IPS-NIHi7 (cell line): ENCODE data around the gene MAPK12.
"Not testable (repeated sequence)": the region's sequence is repeated elsewhere in the genome, so short reads cannot be mapped to it uniquely, and the experiment has no call there.

Source experiments
- DNase-seq: peaks from one replicate; pipeline ENCODE4 v3.0.0; 2012; ENCODE audit warnings: mixed read lengths; ENCODE audit errors: extremely low spot score

MAPK12 gene

DNA sequence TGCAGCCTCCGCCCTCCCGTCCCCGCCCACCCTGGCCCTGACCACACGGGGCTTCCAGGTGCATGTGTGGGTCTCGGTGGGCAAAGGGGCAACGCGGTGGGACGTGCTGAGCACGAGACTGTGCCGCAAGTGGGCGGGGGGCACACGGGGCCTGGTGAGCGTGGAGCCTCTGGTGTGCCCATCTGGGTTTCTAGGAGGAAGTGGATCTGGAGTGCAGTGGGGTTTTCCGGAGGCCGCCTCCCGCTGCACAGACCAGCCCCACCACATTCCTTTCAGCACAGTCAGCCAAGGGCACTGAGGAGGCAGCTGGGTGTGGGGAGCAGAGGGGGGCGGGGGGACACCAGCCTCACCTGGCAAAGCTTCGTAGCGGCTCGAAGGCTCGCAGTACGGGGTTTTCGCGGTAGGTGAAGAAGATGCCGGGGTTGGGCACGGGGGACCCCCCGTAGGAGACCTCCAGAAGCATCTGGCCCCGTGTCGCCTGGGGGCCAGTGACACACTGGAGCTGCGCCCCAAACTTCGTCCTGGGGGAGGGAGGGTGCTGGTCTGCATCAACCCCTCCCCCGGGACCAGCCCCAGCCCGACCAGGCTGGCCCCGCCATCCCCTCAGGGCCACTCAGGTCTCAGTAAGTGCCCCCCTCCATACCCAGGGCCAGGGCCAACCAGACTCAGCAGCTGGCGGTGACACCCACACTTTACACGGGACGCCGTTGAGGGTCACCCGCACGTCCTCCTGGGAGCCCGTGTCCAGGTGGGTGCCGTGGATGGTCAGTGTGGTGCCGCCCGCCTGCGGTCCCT lies 21.1 kb upstream of the MAPK12 start:
- DNase-seq, result no peak

- no peak for DNase-seq
These were observed 20.5 kb upstream of the MAPK12 start for GRCh38 chr22:50281957-50282356.

- no peak for DNase-seq
These were observed 19.9 kb upstream of the MAPK12 start for GRCh38 chr22:50281384-50281760.

DNA sequence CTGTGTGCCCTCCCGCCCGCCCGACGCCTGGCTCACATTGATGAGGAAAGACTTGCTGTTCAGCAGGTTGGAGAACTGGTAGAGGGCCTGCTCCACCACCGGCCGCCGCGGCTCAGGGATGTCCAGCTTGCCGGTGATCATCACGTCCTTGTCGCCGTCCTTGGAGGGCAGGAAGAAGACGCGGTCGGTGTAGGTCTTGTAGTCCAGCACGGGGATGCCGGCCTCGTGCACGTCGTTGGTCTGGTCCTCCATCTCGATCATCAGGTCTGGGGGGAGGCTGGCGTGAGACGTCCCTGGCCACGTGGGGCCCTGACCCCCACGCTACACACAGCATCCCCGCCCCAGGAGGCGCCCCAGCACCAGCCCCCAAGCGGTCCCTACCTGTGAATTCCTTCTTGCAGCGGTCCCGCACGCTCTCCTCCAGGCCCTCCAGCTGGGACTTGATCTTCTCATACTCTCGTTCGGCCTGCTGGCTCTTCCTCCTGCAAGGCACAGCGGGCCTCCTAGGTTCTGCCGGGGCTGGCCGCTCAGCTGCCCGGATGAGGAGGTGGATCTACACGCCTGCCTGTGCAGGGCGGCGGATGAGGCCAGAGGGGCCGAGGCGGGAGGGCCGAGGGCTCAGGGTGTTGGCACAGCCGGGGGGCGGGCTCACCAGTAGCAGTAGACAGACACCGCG lies 19.4 kb upstream of the MAPK12 start:
- no peak for DNase-seq

DNA sequence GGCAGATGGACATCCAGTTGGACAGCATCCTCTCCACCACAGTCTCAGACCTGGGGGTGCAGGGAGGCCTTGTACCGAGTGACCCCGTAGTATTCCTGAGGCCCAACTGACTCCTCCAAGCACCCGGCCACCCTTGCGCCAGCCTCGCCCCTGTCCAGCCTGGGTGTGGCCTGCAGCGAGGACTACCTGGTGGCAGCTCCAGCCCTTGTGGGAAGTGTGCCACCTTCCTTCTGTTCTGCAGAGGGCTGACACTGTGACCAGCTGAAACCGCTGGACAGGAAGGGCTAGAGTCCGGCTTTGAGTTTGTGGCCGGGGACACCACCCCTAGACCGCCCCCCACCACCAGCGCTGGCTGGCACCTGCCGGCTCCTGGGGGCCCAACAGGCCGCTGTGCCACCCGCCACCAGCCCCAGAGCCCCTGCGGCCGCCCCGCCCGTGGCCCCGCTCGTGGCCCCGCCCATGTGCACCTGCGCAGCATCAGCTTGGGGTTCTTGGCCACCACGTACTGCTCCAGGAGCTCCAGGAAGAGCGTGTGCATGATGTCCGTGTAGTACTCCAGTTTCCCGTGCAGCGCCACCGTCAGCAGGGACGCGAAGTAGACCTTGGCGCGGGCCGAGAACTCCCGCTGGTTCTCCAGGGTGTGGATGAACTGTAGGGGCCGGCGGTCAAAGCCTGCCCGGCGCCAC lies 18.7 kb upstream of the MAPK12 start:
- no peak for DNase-seq

DNA sequence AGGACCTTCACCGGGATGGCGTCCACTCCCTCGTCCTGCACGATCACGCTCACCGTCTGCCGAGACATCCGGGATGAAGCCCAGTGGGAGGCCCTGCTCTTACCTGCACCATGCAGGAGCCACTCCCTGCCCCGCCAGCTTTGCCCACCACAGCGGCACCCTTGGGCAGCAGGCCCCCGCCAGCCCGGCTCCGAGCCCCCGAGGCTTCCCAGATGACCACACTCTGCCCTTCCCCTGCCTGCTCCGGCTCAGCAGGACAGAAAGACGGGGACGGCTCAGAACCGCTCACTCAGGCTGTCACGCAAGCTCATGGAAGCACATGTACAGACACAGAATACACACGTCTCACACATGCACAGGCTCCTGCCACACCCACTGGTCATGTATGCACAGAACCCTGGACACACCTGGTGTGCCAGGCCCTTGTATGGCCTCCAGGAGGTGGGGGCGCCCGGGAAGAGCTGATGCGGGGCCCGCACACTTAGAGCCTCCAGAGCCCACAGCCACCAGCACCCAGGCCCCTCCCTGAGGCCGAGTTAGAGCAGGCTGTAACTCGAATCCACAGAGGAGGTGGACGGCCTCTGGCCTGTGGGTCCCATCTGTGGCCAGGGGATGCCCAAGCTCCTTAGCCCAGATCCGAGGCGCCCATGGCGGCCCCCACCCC lies 17.6 kb upstream of the MAPK12 start:
- no peak for DNase-seq

- DNase-seq, result no peak
These were observed 17.0 kb upstream of the MAPK12 start for GRCh38 chr22:50278461-50278860.

DNA sequence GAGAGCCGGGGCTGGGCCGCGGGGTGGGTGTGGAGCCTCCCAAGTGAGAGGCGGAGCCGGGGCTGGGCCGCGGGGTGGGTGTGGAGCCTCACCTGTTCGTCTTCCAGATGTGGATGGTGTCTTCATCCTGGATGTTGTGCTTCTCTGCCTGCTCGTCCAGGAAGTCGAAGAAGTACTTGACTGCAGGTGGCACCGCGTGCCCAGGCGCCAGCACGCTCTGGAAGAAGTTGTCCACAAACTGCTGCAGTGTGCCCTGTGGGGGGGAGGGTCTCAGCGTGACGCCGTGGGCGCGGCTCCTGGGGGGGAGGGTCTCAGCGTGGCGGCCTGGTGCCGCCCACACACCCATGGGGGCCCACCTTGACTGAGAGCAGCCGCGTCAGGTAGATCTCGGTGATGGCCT lies 16.3 kb upstream of the MAPK12 start:
- no peak for DNase-seq

- DNase-seq, result no peak
These were observed 14.7 kb upstream of the MAPK12 start for GRCh38 chr22:50276143-50276542.

GRCh38 chr22:50275181-50276055 lies 13.9 kb upstream of the MAPK12 start:
- DNase-seq, result no peak

DNA sequence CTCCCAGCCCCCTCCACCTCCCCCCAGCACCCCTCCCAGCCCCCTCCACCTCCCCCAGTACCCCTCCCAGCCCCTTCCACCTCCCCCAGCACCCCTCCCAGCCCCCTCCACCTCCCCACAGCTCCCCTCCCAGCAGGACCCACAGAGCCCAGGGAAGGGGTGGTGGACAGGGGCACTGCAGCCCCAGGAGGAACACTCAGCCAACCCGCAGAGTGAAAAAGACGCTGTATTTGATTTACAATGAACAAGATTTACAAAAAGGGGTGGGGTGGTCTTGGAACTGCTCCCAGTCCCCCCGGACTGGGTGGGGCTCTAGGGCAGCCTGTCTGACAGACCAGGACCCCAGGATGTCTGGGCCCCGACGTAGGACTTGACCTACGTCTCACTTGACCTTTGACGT lies 13.3 kb upstream of the MAPK12 start:
- DNase-seq, result no peak

GRCh38 chr22:50274311-50274710 lies 12.8 kb upstream of the MAPK12 start:
- peak; percentile 60 for DNase-seq

- DNase-seq, result not testable (repeated sequence)
These were observed 12.3 kb upstream of the MAPK12 start for GRCh38 chr22:50273781-50274180.

GRCh38 chr22:50273352-50273751 lies 11.9 kb upstream of the MAPK12 start:
- not testable (repeated sequence) for DNase-seq

DNA sequence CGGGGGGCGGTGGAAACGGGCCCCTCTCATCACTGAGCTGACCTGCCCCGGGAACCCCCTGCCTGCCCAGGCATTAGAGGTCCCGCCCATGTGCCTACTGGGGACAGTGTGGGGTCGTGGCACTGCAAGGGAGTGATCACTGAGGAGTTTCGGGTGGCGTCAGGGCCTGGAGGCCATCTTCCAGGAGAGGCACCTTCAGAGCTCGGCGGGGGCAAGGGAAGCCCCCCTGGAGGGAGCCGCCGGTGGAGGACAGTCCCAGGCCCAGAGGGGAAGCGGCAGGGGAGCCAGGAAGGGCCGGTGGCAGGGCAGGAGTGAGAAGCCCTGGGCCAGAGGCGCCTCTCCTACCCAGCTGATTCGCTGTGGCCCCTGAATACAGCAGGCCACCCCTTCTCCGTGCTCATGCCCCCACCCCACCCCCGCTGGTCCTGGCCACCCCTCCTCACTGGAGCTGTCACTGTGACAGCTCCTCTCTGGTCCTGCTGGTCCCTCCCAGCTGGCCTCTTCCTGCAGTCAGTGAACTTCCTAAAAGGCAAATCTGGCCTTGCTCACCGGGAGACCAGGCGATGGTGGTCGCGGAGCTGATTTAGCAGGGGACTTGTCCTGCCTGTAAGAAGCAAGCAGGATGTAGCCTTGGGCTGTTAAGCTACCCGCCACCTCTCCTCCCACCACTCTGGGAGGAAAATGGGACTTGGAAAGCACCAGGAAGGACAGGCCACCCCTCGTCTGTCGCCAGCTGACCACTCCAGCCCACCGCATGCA lies 10.7 kb upstream of the MAPK12 start:
- DNase-seq, result no peak

DNA sequence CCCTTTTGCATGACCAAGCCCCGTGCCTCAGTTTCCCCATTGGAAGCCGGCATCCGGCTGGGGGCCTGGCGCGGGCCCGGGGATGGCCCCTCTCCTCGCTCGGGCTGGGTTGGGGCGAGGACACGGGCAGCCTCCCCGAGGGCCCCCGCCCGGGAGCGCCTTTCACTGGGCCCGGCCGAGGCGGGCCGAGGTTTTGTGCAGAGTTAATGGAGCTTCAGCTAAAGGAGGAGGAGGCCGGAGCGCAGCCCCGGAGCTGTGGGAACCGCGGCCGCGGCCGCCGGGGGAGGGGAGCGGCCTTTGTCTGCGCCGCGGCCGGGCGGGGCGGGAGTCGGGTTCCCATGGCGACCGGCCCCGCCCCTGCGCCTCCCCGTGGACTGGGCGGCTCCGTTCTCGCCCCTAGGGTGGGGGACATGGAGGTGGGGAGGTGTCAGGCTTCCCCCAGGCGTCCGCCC lies 10.1 kb upstream of the MAPK12 start:
- DNase-seq, result peak; percentile 79

DNA sequence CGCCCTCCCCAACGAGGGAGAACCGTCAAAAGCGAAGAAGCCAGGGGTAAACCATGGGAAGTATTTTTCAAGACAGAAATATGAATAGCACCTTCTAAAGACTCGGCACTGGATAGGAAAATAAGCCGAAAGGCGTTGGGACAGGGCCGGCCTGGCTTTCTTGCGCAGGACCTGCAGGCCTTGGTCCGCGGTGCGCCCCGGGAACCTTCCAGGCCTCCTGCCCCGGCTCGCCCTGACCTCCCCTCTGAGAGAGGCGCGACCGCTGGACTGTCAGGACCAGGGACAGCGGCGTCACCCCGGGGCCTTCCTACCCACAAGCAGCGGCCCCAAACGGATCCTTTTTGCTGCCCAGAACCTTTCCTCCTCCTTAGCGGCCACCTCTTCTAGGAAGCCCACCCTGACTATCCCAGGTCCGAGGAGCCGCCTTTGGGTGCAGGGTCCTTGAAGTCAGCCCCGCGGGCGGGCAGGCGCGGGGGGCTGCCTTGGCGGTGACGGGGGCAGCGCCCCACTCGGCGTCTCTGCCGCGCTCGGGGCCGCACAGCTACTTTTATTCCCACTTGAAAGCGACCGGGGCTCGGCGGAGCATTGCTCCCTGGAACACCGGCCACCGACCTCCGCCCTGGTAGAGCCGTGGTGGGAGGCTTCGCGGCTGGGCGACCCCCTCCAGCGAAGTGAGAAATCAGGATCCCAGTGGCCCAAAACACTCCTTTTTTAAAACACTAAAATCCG lies 9.3 kb upstream of the MAPK12 start:
- DNase-seq, result peak; percentile 81

GRCh38 chr22:50269970-50270665 lies 8.6 kb upstream of the MAPK12 start, which contains the start of gene MAPK11:
MAPK11 (minus strand) TSS chr22:50270380; CDS start chr22:50270292, 88 bp downstream.
- no peak for DNase-seq

GRCh38 chr22:50269573-50269969 lies 8.1 kb upstream of the MAPK12 start:
- no peak for DNase-seq
